Stimulated activated CD8-positive, alpha-beta memory T cell treated with anti-CD3 and anti-CD28 coated beads, Interleukin-4, amount 100 ng/mL, for 1 hour (primary cell): Measurements from ENCODE around the gene COA1.
A peak's percentile ranks its signal among the peaks of the same experiment; 100 is the strongest.

Experiments
- DNase-seq, 2 donors: peaks; one replicate each; pipeline ENCODE4 v3.0.0-alpha.2; 2020; ENCODE audit warnings: low read depth in 2 of 2, low spot score in 1 of 2

COA1 gene

GRCh38 chr7:43656997-43657396 lies 72.3 kb downstream of the COA1 start:
- no peak for DNase-seq

GRCh38 chr7:43655584-43655983 lies 73.7 kb downstream of the COA1 start:
- no peak for DNase-seq

- DNase-seq = no peak
Observed at GRCh38 chr7:43653891-43654504, 75.3 kb downstream of the COA1 start.

- DNase-seq = no peak
Observed at GRCh38 chr7:43653466-43653865, 75.9 kb downstream of the COA1 start.

GRCh38 chr7:43652364-43652763 lies 77.0 kb downstream of the COA1 start:
- no peak for DNase-seq

GRCh38 chr7:43650457-43651052 lies 78.8 kb downstream of the COA1 start:
- no peak for DNase-seq

GRCh38 chr7:43649755-43650274 lies 79.5 kb downstream of the COA1 start:
- peak in 1 of 2 donors; percentile 37 for DNase-seq

GRCh38 chr7:43648473-43649406 lies 80.6 kb downstream of the COA1 start:
- peak in 1 of 2 donors; percentile 51 for DNase-seq

GRCh38 chr7:43647673-43648472 lies 81.5 kb downstream of the COA1 start:
- no peak for DNase-seq

- no peak for DNase-seq
Observed at GRCh38 chr7:43647339-43647672, 82.0 kb downstream of the COA1 start.

- no peak for DNase-seq
Observed at GRCh38 chr7:43646603-43647338, 82.6 kb downstream of the COA1 start.

- DNase-seq = no peak
Observed at GRCh38 chr7:43645699-43646226, 83.6 kb downstream of the COA1 start.

- no peak for DNase-seq
Observed at GRCh38 chr7:43643846-43644245, 85.5 kb downstream of the COA1 start.

- no peak for DNase-seq
Observed at GRCh38 chr7:43642897-43643630, 86.3 kb downstream of the COA1 start.

- no peak for DNase-seq
Observed at GRCh38 chr7:43640679-43641078, 88.6 kb downstream of the COA1 start.

GRCh38 chr7:43639858-43640491 lies 89.3 kb downstream of the COA1 start:
- no peak for DNase-seq

GRCh38 chr7:43637114-43637806 lies 92.1 kb downstream of the COA1 start:
- DNase-seq = no peak

- no peak for DNase-seq
Observed at GRCh38 chr7:43636093-43636492, 93.2 kb downstream of the COA1 start.
